Neutrophil (primary cell): ENCODE data around the gene PKIB.
A peak's percentile ranks its signal among the peaks of the same experiment; 100 is the strongest.

ENCODE experiments used
- H3K27ac ChIP-seq: fragments of 200-600 bp; sonication (generic); 2 replicates; pipeline ENCODE4 v1.5.1; 2016; ENCODE audit warnings: mild to moderate bottlenecking, moderate library complexity
- H3K27me3 ChIP-seq: fragments of 200-600 bp; sonication (generic); 2 replicates; pipeline ENCODE4 v1.6.0; 2016; ENCODE audit warnings: mild to moderate bottlenecking
- H3K36me3 ChIP-seq: fragments of 200-600 bp; sonication (generic); 2 replicates; pipeline ENCODE4 v1.5.1; 2017
- H3K4me1 ChIP-seq, 2 experiments: fragments of 200-600 bp in 1 of 2; sonication (generic) in 1 of 2; 1 replicate in 1 of 2; 2 replicates in 1 of 2; pipeline versions ENCODE4 v1.5.1 to v1.6.1; 2013 to 2016; ENCODE audit warnings: low read depth in 1 of 2, low read length in 1 of 2, mild to moderate bottlenecking in 1 of 2, moderate library complexity in 1 of 2; ENCODE audit not compliant: control insufficient read depth in 1 of 2, insufficient read depth in 1 of 2
- H3K4me3 ChIP-seq, 2 experiments: fragments of 200-600 bp in 1 of 2; sonication (generic) in 1 of 2; 1 replicate in 1 of 2; 2 replicates in 1 of 2; pipeline ENCODE4 v1.5.1; 2013 to 2016; ENCODE audit warnings: low read depth in 1 of 2, low read length in 1 of 2, mild to moderate bottlenecking in 1 of 2, moderate library complexity in 1 of 2
- H3K9me3 ChIP-seq: fragments of 200-600 bp; sonication (generic); 2 replicates; pipeline ENCODE4 v1.5.1; 2016
- CTCF ChIP-seq: fragments of 200-600 bp; sonication (generic); IDR thresholded peaks from 2 replicates; pipeline ENCODE4 v1.5.1; 2016; ENCODE audit warnings: antibody characterized with exemption

Gene PKIB

DNA sequence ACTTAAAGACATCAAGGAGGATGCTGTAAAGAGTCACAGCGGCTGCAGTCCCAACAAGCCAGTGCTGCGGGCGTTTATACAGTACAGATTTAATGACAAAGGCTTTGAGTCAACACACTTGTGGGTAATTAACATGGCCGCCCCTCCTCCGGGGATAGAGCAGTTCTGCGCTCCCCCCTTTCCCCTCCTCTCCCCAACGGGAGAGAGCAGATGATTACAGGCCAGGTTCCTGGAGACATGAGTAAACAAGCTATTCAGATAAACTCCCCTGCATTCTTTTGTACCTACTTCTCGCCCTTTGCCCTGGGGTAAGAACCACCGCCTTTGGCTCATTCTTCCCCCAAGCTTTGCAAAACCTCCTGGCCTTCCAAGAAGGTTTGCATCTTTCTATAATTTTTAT is 145.7 kb downstream of the PKIB start:
- no peak overlapping the region for H3K27ac ChIP-seq
- H3K4me1 ChIP-seq, result peaks cover 38 to 50% of the 10 kb centered on the region in 2 experiments
- no peaks in the 10 kb centered on the region for H3K9me3 ChIP-seq
- no peaks in the 10 kb centered on the region for H3K36me3 ChIP-seq
- no peaks in the 10 kb centered on the region for H3K27me3 ChIP-seq
- no peak overlapping the region for H3K4me3 ChIP-seq
- TF ChIP-seq CTCF, result no peak

DNA sequence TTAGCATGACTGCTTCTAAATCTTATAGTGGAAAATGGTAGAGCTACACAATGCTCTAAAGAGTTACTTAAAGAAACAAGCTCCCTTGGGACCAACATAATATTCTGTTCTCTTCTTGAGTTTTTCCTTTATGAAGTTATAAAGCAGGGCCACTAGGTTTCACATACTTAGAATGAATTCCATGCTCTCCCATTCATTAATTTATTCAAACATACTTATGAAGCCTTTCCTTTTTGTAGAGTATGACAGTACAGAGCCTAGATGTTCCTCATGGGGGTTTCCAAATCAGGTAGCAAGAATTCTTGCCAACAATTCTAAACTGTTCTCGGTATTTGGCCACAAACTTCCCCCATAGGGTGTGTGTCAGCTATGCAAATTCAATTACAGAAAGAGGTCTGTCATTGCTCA is 148.7 kb downstream of the PKIB start:
- TF ChIP-seq CTCF, result no peak
- Histone ChIP-seq H3K4me3 (no peak overlapping the region), H3K27ac (peak overlapping the region; percentile 26), H3K27me3 (no peaks in the 10 kb centered on the region), H3K4me1 (peaks cover 19 to 25% of the 10 kb centered on the region in 2 experiments), H3K36me3 (no peaks in the 10 kb centered on the region), H3K9me3 (no peaks in the 10 kb centered on the region)

DNA sequence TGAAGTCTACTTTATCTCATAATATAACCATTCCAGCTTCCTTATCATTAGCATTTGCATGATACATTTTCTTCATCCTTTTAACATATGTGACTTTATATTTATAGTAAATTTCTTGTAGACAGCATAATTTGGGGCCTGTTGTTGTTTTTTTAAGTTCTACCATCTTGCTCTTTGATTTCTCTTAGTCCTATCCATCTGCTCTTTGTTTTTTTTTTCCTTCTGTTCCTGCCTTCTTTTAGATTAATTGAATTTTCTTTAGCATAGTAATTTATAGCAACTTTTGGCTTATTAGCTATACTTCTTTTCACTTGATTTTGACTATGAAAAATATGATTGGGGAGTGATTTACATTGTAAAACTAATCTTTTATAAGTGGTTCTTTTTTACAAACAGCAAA is 150.1 kb downstream of the PKIB start:
- H3K9me3 ChIP-seq, result no peaks in the 10 kb centered on the region
- no peaks in the 10 kb centered on the region for H3K27me3 ChIP-seq
- H3K36me3 ChIP-seq, result no peaks in the 10 kb centered on the region

DNA sequence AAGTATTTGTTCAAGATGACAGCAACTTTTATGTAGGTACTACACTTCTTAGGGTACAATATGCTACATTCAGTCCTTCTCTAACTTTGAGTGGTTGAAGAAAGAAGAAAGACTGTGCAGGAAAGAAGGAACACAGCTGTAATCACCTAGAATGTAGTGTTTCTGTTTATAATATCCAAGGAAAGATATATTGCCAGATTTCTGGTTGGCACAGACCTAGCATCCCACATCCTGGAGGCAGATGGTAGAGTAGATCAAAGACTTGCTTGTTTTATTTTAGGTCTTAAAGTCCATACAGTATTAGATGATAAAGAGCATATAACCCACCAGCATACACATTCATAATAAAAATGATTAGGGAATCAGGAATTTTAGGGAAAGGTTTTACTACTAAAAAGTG is 156.1 kb downstream of the PKIB start:
- Histone ChIP-seq H3K4me1 (peaks cover 15 to 22% of the 10 kb centered on the region in 2 experiments), H3K27ac (no peak overlapping the region), H3K9me3 (no peaks in the 10 kb centered on the region), H3K4me3 (no peak overlapping the region), H3K36me3 (no peaks in the 10 kb centered on the region), H3K27me3 (no peaks in the 10 kb centered on the region)
- TF ChIP-seq CTCF, result no peak

More for the DNA sequence above, 150.1 kb downstream of the PKIB start:
- no peak overlapping the region for H3K4me3 ChIP-seq
- TF ChIP-seq CTCF, result no peak
- peaks cover 14 to 16% of the 10 kb centered on the region in 2 experiments for H3K4me1 ChIP-seq
- H3K27ac ChIP-seq, result no peak overlapping the region

DNA sequence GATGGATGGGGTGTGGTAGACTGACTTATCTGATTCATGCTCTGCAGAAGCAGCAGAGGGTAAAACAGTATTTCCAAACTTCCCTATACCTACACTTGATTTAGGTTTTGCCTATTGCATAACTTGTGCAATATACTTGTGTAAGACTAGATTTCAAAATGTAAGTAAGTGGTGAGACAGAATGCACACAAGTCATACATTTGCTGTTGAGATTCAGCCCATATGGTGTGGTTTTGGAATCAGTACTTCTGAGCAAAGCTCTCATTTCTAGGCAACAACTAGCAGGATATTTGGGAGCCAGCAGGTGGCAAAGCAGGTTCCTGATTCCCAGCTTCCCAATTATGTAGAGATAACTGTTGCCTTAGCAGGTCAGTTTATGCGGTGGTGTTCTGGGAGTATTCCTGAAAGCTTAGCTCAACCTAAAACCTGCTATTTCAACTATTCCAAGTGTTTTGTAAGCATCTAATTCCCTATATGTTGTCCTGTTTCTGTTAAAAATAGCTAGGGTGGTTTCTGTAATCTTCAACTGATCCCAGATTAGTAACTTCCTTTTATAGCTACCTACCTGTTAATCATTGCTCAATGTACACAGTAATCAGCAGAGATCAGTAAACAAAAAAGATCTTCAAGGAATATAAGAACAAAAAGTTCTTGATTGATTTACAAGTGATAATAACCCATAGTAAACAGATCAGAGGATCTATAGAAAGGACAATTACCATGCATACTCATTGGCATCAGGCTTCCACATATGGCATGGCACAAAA is 160.8 kb downstream of the PKIB start:
- Histone ChIP-seq H3K27me3 (peaks cover 7% of the 10 kb centered on the region), H3K4me1 (peaks cover 34 to 36% of the 10 kb centered on the region in 2 experiments), H3K4me3 (peak overlapping the region; percentile 4 to 22), H3K9me3 (no peaks in the 10 kb centered on the region), H3K27ac (peak overlapping the region; percentile 73), H3K36me3 (no peaks in the 10 kb centered on the region)
- TF ChIP-seq CTCF, result no peak
